ENCODE measurements around the gene PRKAG2.

DNA sequence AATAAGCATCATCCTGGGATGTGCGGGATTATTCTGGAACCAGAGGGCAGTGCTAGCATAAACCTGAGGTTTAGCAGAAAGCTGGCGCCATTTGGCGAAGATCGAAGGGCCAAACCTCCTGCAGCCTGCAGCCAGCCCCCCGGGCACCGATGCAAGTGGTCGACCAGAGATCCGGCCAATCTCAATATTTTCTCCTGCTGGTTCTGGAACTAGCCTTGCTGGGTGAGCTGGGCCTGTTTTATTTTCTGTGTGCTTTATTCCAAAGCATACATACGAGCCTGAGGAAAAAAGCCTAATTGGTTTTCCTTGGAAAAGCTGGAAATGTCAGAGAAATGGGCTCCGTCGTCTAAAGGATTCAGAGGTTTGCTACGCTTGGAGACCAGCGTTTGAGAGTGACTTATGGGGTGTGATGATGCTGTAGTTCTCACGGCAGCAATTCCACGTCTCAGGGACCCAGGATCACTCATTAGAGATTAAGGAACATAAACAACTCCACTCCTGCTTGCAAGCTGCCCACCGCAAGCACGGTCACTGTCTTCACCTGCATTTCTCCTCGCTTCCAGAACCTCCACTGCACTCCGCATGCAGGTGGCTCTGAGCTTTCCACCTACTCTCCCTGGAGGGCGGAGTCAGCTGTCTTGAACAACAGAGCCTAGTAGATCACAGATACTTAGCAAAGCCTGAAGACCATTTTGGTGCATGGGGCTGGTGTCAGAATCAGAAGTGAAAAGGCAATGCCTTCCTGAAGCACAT lies 60.2 kb downstream of the PRKAG2 start:
- TF ChIP-seq POLR2A (IDR thresholded peaks at IDR 0.05), result no peak
- TF ChIP-seq, protein P1, sequence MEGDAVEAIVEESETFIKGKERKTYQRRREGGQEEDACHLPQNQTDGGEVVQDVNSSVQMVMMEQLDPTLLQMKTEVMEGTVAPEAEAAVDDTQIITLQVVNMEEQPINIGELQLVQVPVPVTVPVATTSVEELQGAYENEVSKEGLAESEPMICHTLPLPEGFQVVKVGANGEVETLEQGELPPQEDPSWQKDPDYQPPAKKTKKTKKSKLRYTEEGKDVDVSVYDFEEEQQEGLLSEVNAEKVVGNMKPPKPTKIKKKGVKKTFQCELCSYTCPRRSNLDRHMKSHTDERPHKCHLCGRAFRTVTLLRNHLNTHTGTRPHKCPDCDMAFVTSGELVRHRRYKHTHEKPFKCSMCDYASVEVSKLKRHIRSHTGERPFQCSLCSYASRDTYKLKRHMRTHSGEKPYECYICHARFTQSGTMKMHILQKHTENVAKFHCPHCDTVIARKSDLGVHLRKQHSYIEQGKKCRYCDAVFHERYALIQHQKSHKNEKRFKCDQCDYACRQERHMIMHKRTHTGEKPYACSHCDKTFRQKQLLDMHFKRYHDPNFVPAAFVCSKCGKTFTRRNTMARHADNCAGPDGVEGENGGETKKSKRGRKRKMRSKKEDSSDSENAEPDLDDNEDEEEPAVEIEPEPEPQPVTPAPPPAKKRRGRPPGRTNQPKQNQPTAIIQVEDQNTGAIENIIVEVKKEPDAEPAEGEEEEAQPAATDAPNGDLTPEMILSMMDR (IDR thresholded peaks at IDR 0.05), result no peak
- no peak for TF ChIP-seq POLR2AphosphoS5 (IDR thresholded peaks at IDR 0.05)

Data from transverse colon (tissue), 4 donors.